GM21529 (cell line): ENCODE measurements around the gene SLC25A25.
"Not testable (repeated sequence)": the region's sequence is repeated elsewhere in the genome, so short reads cannot be mapped to it uniquely, and the experiment has no call there.

Experiments
- ATAC-seq: cut with Tn5 transposase; IDR thresholded peaks from one replicate; pipeline ENCODE4 v1.9.1; 2021; ENCODE audit not compliant: unreplicated experiment

The SLC25A25 gene

GRCh38 chr9:128108269-128109049 is 40.4 kb downstream of the SLC25A25 start:
- no peak for ATAC-seq

- no peak for ATAC-seq
These were observed 41.1 kb downstream of the SLC25A25 start for GRCh38 chr9:128109050-128109709.

GRCh38 chr9:128111726-128112125 is 43.7 kb downstream of the SLC25A25 start:
- ATAC-seq, result not testable (repeated sequence)

- ATAC-seq, result no peak
These were observed 45.7 kb downstream of the SLC25A25 start for GRCh38 chr9:128113526-128114325.

GRCh38 chr9:128114326-128115186 is 46.5 kb downstream of the SLC25A25 start:
- ATAC-seq, result no peak

- no peak for ATAC-seq
These were observed 47.4 kb downstream of the SLC25A25 start for GRCh38 chr9:128115187-128116103.

- ATAC-seq, result no peak
These were observed 48.4 kb downstream of the SLC25A25 start for GRCh38 chr9:128116104-128117083.

GRCh38 chr9:128117613-128118471 is 49.8 kb downstream of the SLC25A25 start:
- peak; percentile 60 for ATAC-seq

- ATAC-seq, result no peak
These were observed 50.4 kb downstream of the SLC25A25 start for GRCh38 chr9:128118472-128118857.

- ATAC-seq, result no peak
These were observed 51.1 kb downstream of the SLC25A25 start for GRCh38 chr9:128118971-128119665.

- no peak for ATAC-seq
These were observed 52.2 kb downstream of the SLC25A25 start for GRCh38 chr9:128120061-128120740.

GRCh38 chr9:128120741-128121465 is 52.9 kb downstream of the SLC25A25 start:
- ATAC-seq, result no peak

- ATAC-seq, result no peak
These were observed 53.4 kb downstream of the SLC25A25 start for GRCh38 chr9:128121466-128121810.

- no peak for ATAC-seq
These were observed 54.1 kb downstream of the SLC25A25 start for GRCh38 chr9:128121924-128122808.

GRCh38 chr9:128122809-128123175 is 54.8 kb downstream of the SLC25A25 start:
- no peak for ATAC-seq
